Osteocyte (in vitro differentiated cells): ENCODE data around the gene PLXNC1. TPM values are rescaled to one million over a fixed set of nuclear protein-coding genes. Genes with fewer than 3 reads are reported as not detected.

Experiments used
- DNase-seq: peaks from one replicate; pipeline ENCODE4 v3.0.0; 2021; ENCODE audit warnings: mixed read lengths; ENCODE audit not compliant: unreplicated experiment; ENCODE audit errors: extremely low spot score
- H3K27ac Mint-ChIP-seq: one replicate; pipeline ENCODE4 v1.8.0; 2021; ENCODE audit warnings: mild to moderate bottlenecking, mixed read lengths; ENCODE audit not compliant: unreplicated experiment
- H3K27me3 Mint-ChIP-seq: one replicate; pipeline ENCODE4 v1.8.0; 2021; ENCODE audit warnings: mixed read lengths; ENCODE audit not compliant: unreplicated experiment
- H3K36me3 Mint-ChIP-seq: one replicate; pipeline ENCODE4 v1.8.0; 2021; ENCODE audit warnings: mixed read lengths; ENCODE audit not compliant: unreplicated experiment
- H3K4me1 Mint-ChIP-seq: one replicate; pipeline ENCODE4 v1.8.0; 2021; ENCODE audit warnings: mixed read lengths; ENCODE audit not compliant: unreplicated experiment
- H3K4me3 Mint-ChIP-seq: one replicate; pipeline ENCODE4 v1.8.0; 2021; ENCODE audit warnings: mild to moderate bottlenecking, moderate library complexity, mixed read lengths; ENCODE audit not compliant: unreplicated experiment
- H3K9me3 Mint-ChIP-seq: one replicate; pipeline ENCODE4 v1.8.0; 2021; ENCODE audit warnings: mixed read lengths; ENCODE audit not compliant: unreplicated experiment
- total RNA-seq: library from RNA; stranded (reverse); gene quantifications from 2 replicates; pipeline ENCODE4 v1.2.1, GENCODE V29; 2021
- TF ChIP-seq, protein P1 (sequence below): fragments of 200-600 bp; sonication (generic); IDR thresholded peaks from 2 replicates; pipeline ENCODE4 v1.5.0; 2021; ENCODE audit warnings: antibody characterized with exemption, mild to moderate bottlenecking, moderate library complexity

The PLXNC1 gene
- total RNA-seq, 1 donor from 2014 or later, result 0.32 TPM

DNA sequence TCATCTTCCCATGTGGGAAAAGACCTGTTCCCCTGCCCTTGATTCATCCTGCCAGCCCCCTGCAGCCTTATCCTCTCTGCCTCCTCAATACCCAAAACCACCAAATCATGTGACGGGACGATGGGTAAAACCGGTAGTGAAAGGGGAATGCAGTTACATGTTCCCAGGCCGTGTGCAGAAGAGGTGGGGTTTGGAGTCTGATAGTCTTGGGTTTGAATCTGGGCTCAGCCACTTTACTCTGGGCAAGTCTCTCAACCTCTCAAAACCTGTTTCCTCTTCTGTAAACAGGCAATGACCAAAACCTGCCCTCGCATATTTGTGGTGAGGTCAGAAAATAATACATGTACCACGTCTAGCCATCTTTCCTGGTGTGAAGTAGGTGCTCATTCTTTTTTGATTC lies 123.0 kb downstream of the PLXNC1 start:
- peaks cover 16% of the 10 kb centered on the region for H3K4me1 Mint-ChIP-seq
- TF ChIP-seq, protein P1, sequence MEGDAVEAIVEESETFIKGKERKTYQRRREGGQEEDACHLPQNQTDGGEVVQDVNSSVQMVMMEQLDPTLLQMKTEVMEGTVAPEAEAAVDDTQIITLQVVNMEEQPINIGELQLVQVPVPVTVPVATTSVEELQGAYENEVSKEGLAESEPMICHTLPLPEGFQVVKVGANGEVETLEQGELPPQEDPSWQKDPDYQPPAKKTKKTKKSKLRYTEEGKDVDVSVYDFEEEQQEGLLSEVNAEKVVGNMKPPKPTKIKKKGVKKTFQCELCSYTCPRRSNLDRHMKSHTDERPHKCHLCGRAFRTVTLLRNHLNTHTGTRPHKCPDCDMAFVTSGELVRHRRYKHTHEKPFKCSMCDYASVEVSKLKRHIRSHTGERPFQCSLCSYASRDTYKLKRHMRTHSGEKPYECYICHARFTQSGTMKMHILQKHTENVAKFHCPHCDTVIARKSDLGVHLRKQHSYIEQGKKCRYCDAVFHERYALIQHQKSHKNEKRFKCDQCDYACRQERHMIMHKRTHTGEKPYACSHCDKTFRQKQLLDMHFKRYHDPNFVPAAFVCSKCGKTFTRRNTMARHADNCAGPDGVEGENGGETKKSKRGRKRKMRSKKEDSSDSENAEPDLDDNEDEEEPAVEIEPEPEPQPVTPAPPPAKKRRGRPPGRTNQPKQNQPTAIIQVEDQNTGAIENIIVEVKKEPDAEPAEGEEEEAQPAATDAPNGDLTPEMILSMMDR, result no peak
- H3K27ac Mint-ChIP-seq, result no peak overlapping the region
- H3K36me3 Mint-ChIP-seq, result no peaks in the 10 kb centered on the region
- H3K4me3 Mint-ChIP-seq, result no peak overlapping the region
- peaks cover 11% of the 10 kb centered on the region for H3K27me3 Mint-ChIP-seq
- no peaks in the 10 kb centered on the region for H3K9me3 Mint-ChIP-seq
- no peak for DNase-seq

DNA sequence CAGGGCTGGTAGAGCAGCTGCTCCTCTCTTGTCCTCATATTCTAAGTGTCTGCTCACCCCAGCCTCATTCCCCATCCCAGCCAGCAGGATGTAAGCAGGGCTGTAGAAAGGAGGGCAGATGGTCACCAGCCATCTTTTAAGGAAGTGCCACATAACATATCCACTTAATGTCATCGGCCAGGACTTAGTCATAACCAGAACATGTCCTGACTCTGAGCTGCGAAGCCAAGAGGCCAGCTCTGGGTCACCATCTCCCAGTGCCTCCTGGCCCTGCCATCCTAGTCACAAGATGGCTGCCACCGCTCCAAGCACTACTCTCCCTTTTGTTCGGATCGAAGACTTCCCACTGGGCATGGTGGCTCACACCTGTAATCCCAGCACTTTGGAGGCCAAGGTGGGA lies 123.9 kb downstream of the PLXNC1 start:
- TF ChIP-seq, protein P1, result no peak
- Mint-ChIP-seq H3K4me3 (no peak overlapping the region), H3K4me1 (peaks cover 9% of the 10 kb centered on the region), H3K9me3 (no peaks in the 10 kb centered on the region), H3K27ac (no peak overlapping the region), H3K36me3 (no peaks in the 10 kb centered on the region), H3K27me3 (peaks cover 11% of the 10 kb centered on the region)
- DNase-seq, result no peak

DNA sequence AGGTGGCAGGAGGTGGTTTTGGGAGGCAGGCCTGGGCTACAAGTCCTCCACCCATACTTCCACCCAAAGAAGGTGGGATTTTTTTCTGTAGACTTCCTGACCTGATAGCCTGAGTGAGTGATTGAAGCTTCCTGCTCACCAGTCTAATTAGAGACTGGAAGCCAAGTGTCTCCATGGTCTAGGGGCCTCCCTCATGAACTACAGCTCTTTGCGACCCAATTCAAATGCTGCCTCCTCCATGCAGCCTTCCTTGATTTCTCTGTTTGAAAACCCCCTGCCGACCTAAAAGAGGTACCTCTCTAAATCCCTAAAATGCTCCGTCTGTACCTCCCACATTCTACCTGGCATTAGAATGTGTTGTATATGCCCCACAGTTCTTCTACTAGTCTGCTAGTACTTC lies 124.9 kb downstream of the PLXNC1 start:
- no peaks in the 10 kb centered on the region for H3K9me3 Mint-ChIP-seq
- no peaks in the 10 kb centered on the region for H3K36me3 Mint-ChIP-seq
- no peak overlapping the region for H3K27ac Mint-ChIP-seq
- peaks cover 9% of the 10 kb centered on the region for H3K27me3 Mint-ChIP-seq
- TF ChIP-seq, protein P1, result no peak
- DNase-seq, result no peak
- H3K4me3 Mint-ChIP-seq, result no peak overlapping the region
- peaks cover under 1% of the 10 kb centered on the region for H3K4me1 Mint-ChIP-seq

DNA sequence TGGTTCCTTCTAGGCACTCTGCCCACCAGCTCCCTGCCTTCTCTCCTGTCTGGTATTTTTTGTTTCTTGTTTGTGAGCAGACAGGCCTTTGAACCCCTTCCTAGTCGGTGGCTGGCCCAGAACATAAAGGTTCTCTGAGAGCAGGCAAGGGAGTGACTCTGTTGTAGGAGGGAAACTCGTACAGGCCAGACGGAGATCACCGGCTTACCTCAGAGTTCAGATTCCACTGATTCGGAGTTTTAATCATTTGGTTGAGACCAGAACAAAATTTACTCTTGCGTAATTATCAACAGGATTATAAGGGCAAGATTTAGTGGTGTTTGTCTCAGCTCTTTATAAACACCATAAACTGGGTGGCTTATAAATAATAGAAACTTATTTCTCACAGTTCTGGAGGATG lies 128.3 kb downstream of the PLXNC1 start:
- H3K27ac Mint-ChIP-seq, result no peak overlapping the region
- H3K27me3 Mint-ChIP-seq, result peaks cover 5% of the 10 kb centered on the region
- no peaks in the 10 kb centered on the region for H3K4me1 Mint-ChIP-seq
- DNase-seq, result no peak
- TF ChIP-seq, protein P1, result no peak
- no peaks in the 10 kb centered on the region for H3K9me3 Mint-ChIP-seq
- H3K4me3 Mint-ChIP-seq, result no peak overlapping the region
- no peaks in the 10 kb centered on the region for H3K36me3 Mint-ChIP-seq

DNA sequence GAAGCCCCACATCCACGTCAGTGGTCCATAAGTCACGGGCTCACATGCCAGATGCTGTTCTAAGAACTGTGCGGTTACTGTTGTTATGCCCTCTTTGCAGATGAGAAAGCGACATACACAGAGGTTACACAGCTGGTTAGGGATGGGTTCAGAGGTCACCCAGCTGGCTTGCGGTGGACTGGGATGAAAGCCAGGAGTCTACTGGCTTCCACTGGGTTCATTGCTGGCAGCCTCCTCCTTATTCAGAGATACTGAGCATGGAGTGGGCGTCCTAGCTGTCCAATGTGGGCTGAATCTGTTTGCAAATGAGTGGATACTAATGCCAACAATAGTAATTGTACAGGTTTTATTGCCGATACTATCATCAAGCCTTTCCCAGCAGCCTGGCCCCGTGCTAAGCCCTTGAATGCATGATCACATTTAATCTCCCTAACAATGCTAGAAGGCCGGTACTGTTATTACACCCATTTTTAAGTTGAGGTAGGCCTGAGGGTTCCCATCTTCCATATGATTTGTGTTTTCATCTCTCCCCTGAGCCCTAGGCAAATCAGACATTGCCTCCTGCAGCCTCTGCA lies 129.1 kb downstream of the PLXNC1 start:
- no peaks in the 10 kb centered on the region for H3K9me3 Mint-ChIP-seq
- H3K4me1 Mint-ChIP-seq, result no peaks in the 10 kb centered on the region
- no peaks in the 10 kb centered on the region for H3K36me3 Mint-ChIP-seq
- no peak for DNase-seq
- H3K4me3 Mint-ChIP-seq, result no peak overlapping the region
- H3K27ac Mint-ChIP-seq, result no peak overlapping the region
- TF ChIP-seq, protein P1, result no peak
- peaks cover 10% of the 10 kb centered on the region for H3K27me3 Mint-ChIP-seq
